GM23248 (cell line): ENCODE measurements around the gene TWF2. TPM values are rescaled to one million over a fixed set of nuclear protein-coding genes. Genes with fewer than 3 reads are reported as not detected.
A peak's percentile ranks its signal among the peaks of the same experiment; 100 is the strongest.

Experiments
- DNase-seq: peaks from one replicate; pipeline ENCODE4 v3.0.0-alpha.2; 2015
- H2AFZ ChIP-seq: fragments of 200-600 bp; sonication (generic); 2 replicates; pipeline ENCODE4 v1.6.1; 2016; ENCODE audit warnings: antibody characterized with exemption
- H3F3A ChIP-seq: fragments of 200-600 bp; sonication (generic); 2 replicates; pipeline ENCODE4 v1.6.1; 2016; ENCODE audit warnings: mild to moderate bottlenecking, antibody characterized with exemption, mixed run types; ENCODE audit not compliant: insufficient read depth
- H3K27ac ChIP-seq: fragments of 200-600 bp; sonication (generic); 2 replicates; pipeline ENCODE4 v1.5.1; 2016; ENCODE audit warnings: mild to moderate bottlenecking
- H3K27me3 ChIP-seq: fragments of 200-600 bp; sonication (generic); replicated peaks from 2 replicates; pipeline ENCODE4 v1.6.1; 2016; ENCODE audit warnings: mild to moderate bottlenecking; ENCODE audit not compliant: insufficient read depth
- H3K36me3 ChIP-seq: fragments of 200-600 bp; sonication (generic); 2 replicates; pipeline ENCODE4 v1.6.1; 2016; ENCODE audit warnings: low read depth, mild to moderate bottlenecking
- H3K4me1 ChIP-seq: fragments of 200-600 bp; sonication (generic); 2 replicates; pipeline ENCODE4 v1.6.1; 2016; ENCODE audit warnings: mild to moderate bottlenecking; ENCODE audit not compliant: insufficient read depth
- H3K4me2 ChIP-seq: fragments of 200-600 bp; sonication (generic); one replicate; pipeline ENCODE4 v1.6.1; 2016; ENCODE audit warnings: mild to moderate bottlenecking; ENCODE audit not compliant: unreplicated experiment
- H3K4me3 ChIP-seq: fragments of 200-600 bp; sonication (generic); 2 replicates; pipeline ENCODE4 v1.5.1; 2016; ENCODE audit warnings: mild to moderate bottlenecking
- H3K79me2 ChIP-seq: fragments of 200-600 bp; sonication (generic); 2 replicates; pipeline ENCODE4 v1.6.1; 2016; ENCODE audit warnings: mild to moderate bottlenecking; ENCODE audit not compliant: insufficient read depth
- H3K9ac ChIP-seq: fragments of 200-600 bp; sonication (generic); 2 replicates; pipeline ENCODE4 v1.6.1; 2016; ENCODE audit warnings: mild to moderate bottlenecking
- H3K9me2 ChIP-seq: fragments of 200-600 bp; sonication (generic); 2 replicates; pipeline ENCODE4 v1.6.1; 2016; ENCODE audit warnings: mixed run types, mild to moderate bottlenecking, moderate library complexity; ENCODE audit not compliant: insufficient read depth
- H3K9me3 ChIP-seq: fragments of 200-600 bp; sonication (generic); one replicate; pipeline ENCODE4 v1.6.1; 2017; ENCODE audit warnings: low read depth
- H4K20me1 ChIP-seq: fragments of 200-600 bp; sonication (generic); 2 replicates; pipeline ENCODE4 v1.6.0; 2016; ENCODE audit not compliant: insufficient read depth
- EZH2 ChIP-seq: fragments of 200-600 bp; sonication (generic); IDR thresholded peaks from 2 replicates; pipeline ENCODE4 v1.6.1; 2018; ENCODE audit warnings: antibody characterized with exemption, mild to moderate bottlenecking; ENCODE audit not compliant: insufficient read depth, poor library complexity, severe bottlenecking
- EZH2phosphoT487 ChIP-seq: fragments of 200-600 bp; sonication (generic); IDR thresholded peaks from 2 replicates; pipeline ENCODE4 v1.6.1; 2018; ENCODE audit warnings: antibody characterized with exemption, moderate library complexity, mild to moderate bottlenecking, low read depth; ENCODE audit not compliant: insufficient read depth
- WGBS, 2 experiments: methylation state at CpG; one replicate each; pipeline ENCODE4 v1.1.6; 2015 to 2017; ENCODE audit warnings: low lambda C conversion rate in 2 of 2, low coverage in 1 of 2; ENCODE audit errors: missing lambda C conversion rate in 2 of 2; 5-methylcytosine and 5-hydroxymethylcytosine counted together
- in situ Hi-C: fragments of 300-500 bp; cut with MboI; formaldehyde crosslinking; loops from 2 replicates; pipeline ENCODE4 v1.15.0; 2020
- polyA plus RNA-seq: library from polyadenylated mRNA; unstranded; fragments of >200 nt; fragmentation: Nextera tagmentation; extraction: Ambion mirVana; gene quantifications from 2 replicates; pipeline ENCODE4 v1.2.1, GENCODE V29; 2016
- total RNA-seq: library from RNA; depleted of rRNA; stranded (reverse); fragments of >200 nt; shearing (Covaris generic); gene quantifications from 2 replicates; pipeline ENCODE4 v1.2.3, GENCODE V29; 2014

TWF2 gene
- total and polyA plus RNA-seq, 2 experiments from 2014 or later = 95.1 to 137 TPM

GRCh38 chr3:52196977-52197376 lies 42.0 kb downstream of the TWF2 start:
- Histone ChIP-seq H3K9me2 (no peaks in the 10 kb centered on the region), H3K4me3 (no peak overlapping the region), H3K27ac (no peak overlapping the region), H3K9me3 (no peaks in the 10 kb centered on the region), H3F3A (peaks cover 23% of the 10 kb centered on the region), H3K79me2 (peaks cover 27% of the 10 kb centered on the region), H4K20me1 (no peaks in the 10 kb centered on the region), H3K4me1 (peaks cover 27% of the 10 kb centered on the region), H3K4me2 (no peak overlapping the region), H3K9ac (no peak overlapping the region), H3K27me3 (no peaks in the 10 kb centered on the region), H3K36me3 (no peaks in the 10 kb centered on the region), H2AFZ (no peak overlapping the region)
- 62 to 68% methylated on average over 3 of the region's 3 CpGs for WGBS, 2 experiments
- no peak for DNase-seq
- in situ Hi-C loops = no loop called here
- no peak for TF ChIP-seq EZH2phosphoT487
- no peak for TF ChIP-seq EZH2

- Histone ChIP-seq H3K9me2 (no peaks in the 10 kb centered on the region), H3F3A (peaks cover 23% of the 10 kb centered on the region), H3K27ac (peak overlapping the region; percentile 62), H4K20me1 (no peaks in the 10 kb centered on the region), H3K27me3 (no peaks in the 10 kb centered on the region), H2AFZ (peak overlapping the region; percentile 74), H3K9ac (peak overlapping the region; percentile 38; the same call in 1 of the 2 replicates), H3K4me1 (peaks cover 27% of the 10 kb centered on the region), H3K9me3 (no peaks in the 10 kb centered on the region), H3K36me3 (no peaks in the 10 kb centered on the region), H3K4me3 (no peak overlapping the region), H3K79me2 (peaks cover 27% of the 10 kb centered on the region), H3K4me2 (peak overlapping the region; percentile 51)
- 28 to 31% methylated on average over 9 to 10 of the region's 10 CpGs for WGBS, 2 experiments
- peak; percentile 90 for DNase-seq
- TF ChIP-seq EZH2 (no peak), EZH2phosphoT487 (no peak)
- in situ Hi-C loops = no loop called here
Measured at GRCh38 chr3:52195823-52196331, 43.1 kb downstream of the TWF2 start.

- no peaks in the 10 kb centered on the region for H3K9me2 ChIP-seq
- H2AFZ ChIP-seq = no peak overlapping the region; the same call in 1 of the 2 replicates
- WGBS, 2 experiments = 81 to 94% methylated on average over 2 to 3 of the region's 3 CpGs
- H3K9ac ChIP-seq = no peak overlapping the region
- H3K27me3 ChIP-seq = no peaks in the 10 kb centered on the region
- peaks cover 18% of the 10 kb centered on the region for H3F3A ChIP-seq
- DNase-seq = no peak
- no peaks in the 10 kb centered on the region for H3K36me3 ChIP-seq
- H3K4me1 ChIP-seq = peaks cover 33% of the 10 kb centered on the region
- no peak overlapping the region for H3K27ac ChIP-seq
- no peak overlapping the region for H3K4me2 ChIP-seq
- TF ChIP-seq EZH2 = no peak
- TF ChIP-seq EZH2phosphoT487 = no peak
- no peak overlapping the region for H3K4me3 ChIP-seq
- in situ Hi-C loops = no loop called here
- no peaks in the 10 kb centered on the region for H3K9me3 ChIP-seq
- H4K20me1 ChIP-seq = no peaks in the 10 kb centered on the region
- peaks cover 23% of the 10 kb centered on the region for H3K79me2 ChIP-seq
Measured at GRCh38 chr3:52195291-52195597, 43.7 kb downstream of the TWF2 start.

- DNase-seq = no peak
- in situ Hi-C loops = no loop called here
- 87 to 88% methylated on average over 14 of the region's 14 CpGs for WGBS, 2 experiments
Measured at GRCh38 chr3:52194485-52195290, 44.3 kb downstream of the TWF2 start.

More at GRCh38 chr3:52194485-52195290, 44.3 kb downstream of the TWF2 start:
- H3K4me3 ChIP-seq = no peak overlapping the region
- no peaks in the 10 kb centered on the region for H4K20me1 ChIP-seq
- H3K4me1 ChIP-seq = peaks cover 38% of the 10 kb centered on the region
- no peak overlapping the region for H2AFZ ChIP-seq
- peaks cover 17% of the 10 kb centered on the region for H3F3A ChIP-seq
- H3K36me3 ChIP-seq = no peaks in the 10 kb centered on the region
- no peak overlapping the region for H3K9ac ChIP-seq
- no peaks in the 10 kb centered on the region for H3K9me3 ChIP-seq
- no peak overlapping the region for H3K4me2 ChIP-seq
- no peaks in the 10 kb centered on the region for H3K9me2 ChIP-seq
- no peak overlapping the region for H3K27ac ChIP-seq
- TF ChIP-seq EZH2phosphoT487 (no peak), EZH2 (no peak)
- H3K27me3 ChIP-seq = no peaks in the 10 kb centered on the region
- peaks cover 17% of the 10 kb centered on the region for H3K79me2 ChIP-seq
